HepG2 (cell line): ENCODE measurements around the gene TRAPPC5. TPM values are rescaled to one million over a fixed set of nuclear protein-coding genes. Genes with fewer than 3 reads are reported as not detected.

Source experiments
- ATAC-seq: fragments of 200-7000 bp; cut with Tn5 transposase; 3 replicates; pipeline ENCODE4 v1.9.1; 2020; ENCODE audit warnings: mild to moderate bottlenecking, moderate library complexity
- BruUV-seq: library from RNA; stranded (reverse); fragments of 400-500 nt; replicated peaks from 2 replicates; lab custom pipeline; 2021; lab: Mats Ljungman, UMichigan
- CTCF ChIA-PET: fragments of 300-600 bp; formaldehyde crosslinking; extraction: SDS; loops from one replicate; lab custom pipeline; 2021; ENCODE audit warnings: low total read pairs, inconsistent platforms, low intra/inter-chr PET ratio; lab: Yijun Ruan, JAX
- POLR2A ChIA-PET: fragments of 350-600 bp; sonication (Branson Sonifier 250); formaldehyde crosslinking; loops from one replicate; lab custom pipeline; 2020; ENCODE audit warnings: antibody characterized with exemption, inconsistent platforms; lab: Yijun Ruan, JAX
- DNase-seq: peaks from one replicate; pipeline ENCODE4 v3.0.0-alpha.2; 2015; ENCODE audit warnings: low spot score
- FAIRE-seq: peaks from 3 replicates; lab custom pipeline; 2011; peaks lifted over from hg19 to GRCh38; lab: Jason Lieb, UNC
- H2AFZ ChIP-seq: one replicate; pipeline ENCODE4 v1.6.1; 2011; ENCODE audit warnings: low read length, inconsistent platforms
- H3K27ac ChIP-seq: fragments of 300-600 bp; 3 replicates; pipeline ENCODE4 v1.8.0; 2011; ENCODE audit warnings: mixed run types, mild to moderate bottlenecking, mixed read lengths, low read length, inconsistent platforms; ENCODE audit not compliant: insufficient read depth; ENCODE audit errors: extremely low read length
- H3K27me3 ChIP-seq, 2 experiments: fragments of 200-600 bp in 1 of 2; 2 replicates in 1 of 2; 3 replicates in 1 of 2; pipeline versions ENCODE4 v1.6.0 to v1.8.0; 2011; ENCODE audit warnings: low read length in 2 of 2, mild to moderate bottlenecking in 2 of 2, moderate library complexity in 2 of 2, inconsistent platforms in 1 of 2; ENCODE audit not compliant: insufficient read depth in 2 of 2, control insufficient read depth in 1 of 2
- H3K36me3 ChIP-seq, 2 experiments: fragments of 200-600 bp in 1 of 2; replicated peaks in 1 of 2; 2 replicates in 1 of 2; 3 replicates in 1 of 2; pipeline versions ENCODE4 v1.5.1 to v1.8.0; 2011; ENCODE audit warnings: low read length in 2 of 2, inconsistent platforms in 1 of 2; ENCODE audit not compliant: insufficient read depth in 2 of 2, control insufficient read depth in 1 of 2
- H3K4me1 ChIP-seq: 2 replicates; pipeline ENCODE4 v1.5.1; 2012; ENCODE audit warnings: low read length, inconsistent platforms; ENCODE audit not compliant: insufficient read depth
- H3K4me2 ChIP-seq: 2 replicates; pipeline ENCODE4 v1.6.0; 2011; ENCODE audit warnings: low read depth, low read length, inconsistent platforms
- H3K4me3 ChIP-seq, 3 experiments: fragments of 200-600 bp in 1 of 3; sonication (generic), shearing (Covaris generic) in 1 of 3; replicated peaks in 1 of 3; 2 replicates each; pipeline ENCODE4 v1.5.1; 2011 to 2016; ENCODE audit warnings: low read length in 3 of 3, inconsistent platforms in 2 of 3, low read depth in 2 of 3, mild to moderate bottlenecking in 2 of 3, control low read depth in 1 of 3, mixed read lengths in 1 of 3; ENCODE audit not compliant: insufficient read depth in 1 of 3
- H3K79me2 ChIP-seq: one replicate; pipeline ENCODE4 v1.6.1; 2011; ENCODE audit warnings: low read length, inconsistent platforms; ENCODE audit not compliant: insufficient read depth
- H3K9ac ChIP-seq: 2 replicates; pipeline ENCODE4 v1.6.0; 2011; ENCODE audit warnings: mild to moderate bottlenecking, low read depth, low read length, inconsistent platforms; ENCODE audit not compliant: insufficient read depth
- H3K9me3 ChIP-seq: 2 replicates; pipeline ENCODE4 v1.5.1; 2012; ENCODE audit warnings: mild to moderate bottlenecking, low read length
- H4K20me1 ChIP-seq: 2 replicates; pipeline ENCODE4 v1.6.0; 2011; ENCODE audit warnings: inconsistent platforms, mild to moderate bottlenecking, low read length, moderate library complexity; ENCODE audit not compliant: insufficient read depth
- ATF4 ChIP-seq, 2 experiments: fragments of 450-650 bp in 1 of 2; sonication (generic) in 1 of 2; formaldehyde crosslinking; IDR thresholded peaks; 2 replicates each; pipeline versions ENCODE4 v1.5.0 to v1.8.0; 2020 to 2022; ENCODE audit warnings: mild to moderate bottlenecking in 1 of 2, missing genetic modification reagents in 1 of 2
- HMGXB3 ChIP-seq: sonication (generic); formaldehyde crosslinking; IDR thresholded peaks from 2 replicates; pipeline ENCODE4 v1.4.0; 2020; ENCODE audit warnings: missing genetic modification reagents, borderline replicate concordance
- HNF4G ChIP-seq, 2 experiments: sonication (generic) in 1 of 2; formaldehyde crosslinking in 1 of 2; IDR thresholded peaks; 2 replicates each; pipeline versions ENCODE4 v1.4.0 to v1.6.1; 2011 to 2020; ENCODE audit warnings: borderline replicate concordance in 2 of 2, low read depth in 2 of 2, mild to moderate bottlenecking in 2 of 2, low read length in 1 of 2, missing genetic modification reagents in 1 of 2, moderate library complexity in 1 of 2
- ISL2 ChIP-seq: sonication (generic); formaldehyde crosslinking; IDR thresholded peaks from 2 replicates; pipeline ENCODE4 v1.5.0; 2020; ENCODE audit warnings: missing genetic modification reagents
- MIER3 ChIP-seq: IDR thresholded peaks from 2 replicates; pipeline ENCODE4 v1.6.1; 2016; ENCODE audit warnings: missing compliant biosample characterization, borderline replicate concordance
- SRY ChIP-seq: sonication (generic); formaldehyde crosslinking; IDR thresholded peaks from 2 replicates; pipeline ENCODE4 v1.8.0; 2022; ENCODE audit warnings: mild to moderate bottlenecking, missing genetic modification reagents
- TFAP4 ChIP-seq: sonication (generic); IDR thresholded peaks from 2 replicates; pipeline ENCODE4 v1.6.1; 2016; ENCODE audit warnings: low read depth, borderline replicate concordance
- ZNF224 ChIP-seq: sonication (generic); formaldehyde crosslinking; IDR thresholded peaks from 2 replicates; pipeline ENCODE4 v1.5.0; 2020; ENCODE audit warnings: mild to moderate bottlenecking, missing genetic modification reagents
- ZNF264 ChIP-seq: sonication (generic); formaldehyde crosslinking; IDR thresholded peaks from 2 replicates; pipeline ENCODE4 v1.4.0; 2020; ENCODE audit warnings: missing genetic modification reagents
- ZNF30 ChIP-seq: sonication (generic); formaldehyde crosslinking; IDR thresholded peaks from 2 replicates; pipeline ENCODE4 v1.5.0; 2020; ENCODE audit warnings: mild to moderate bottlenecking, missing genetic modification reagents
- ZNF468 ChIP-seq: sonication (generic); formaldehyde crosslinking; IDR thresholded peaks from 2 replicates; pipeline ENCODE4 v1.8.0; 2022; ENCODE audit warnings: mild to moderate bottlenecking, moderate library complexity, missing genetic modification reagents
- ZNF580 ChIP-seq: IDR thresholded peaks from 2 replicates; pipeline ENCODE4 v1.6.1; 2016; ENCODE audit warnings: low read depth, borderline replicate concordance
- WGBS: methylation state at CpG from one replicate; pipeline ENCODE4 v1.1.6; 2017; ENCODE audit warnings: low lambda C conversion rate; 5-methylcytosine and 5-hydroxymethylcytosine counted together
- in situ Hi-C: cut with HindIII; loops from 2 replicates; pipeline ENCODE4 v1.10.0; 2017; ENCODE audit warnings: low pct_unique_long_range_greater_than_20kb; ENCODE audit not compliant: extremely low pct_ligation_motif_present
- intact Hi-C: fragments of 100-400 bp; cut with micrococcal nuclease; formaldehyde crosslinking; loops from one replicate; pipeline ENCODE4 v1.10.0; 2022; ENCODE audit not compliant: unreplicated experiment
- polyA plus RNA-seq, 8 experiments: library from polyadenylated mRNA; depleted of rRNA in 3 of 8; stranded (reverse) in 7 of 8; unstranded in 1 of 8; fragments of >200 nt; fragmentation: Illumina TruSeq in 4 of 8; extraction: Trizol in 4 of 8; gene quantifications; 2 replicates each; pipeline versions ENCODE4 v1.2.1 to v1.2.3, GENCODE V29; 2011 to 2016; ENCODE audit warnings: low read depth in 4 of 8, missing spikeins in 1 of 8, mixed read lengths in 1 of 8; ENCODE audit not compliant: insufficient read depth in 1 of 8
- total RNA-seq, 5 experiments: library from RNA; depleted of rRNA; stranded (reverse); fragments of >200 nt; fragmentation: Illumina TruSeq; extraction: Trizol; gene quantifications; 2 replicates each; pipeline ENCODE4 v1.2.3, GENCODE V29; 2016; ENCODE audit warnings: low read depth in 1 of 5

The TRAPPC5 gene
- total and polyA plus RNA-seq, 2 of the 13 experiments (the other 11 are each of a cell fraction or from before 2014, with no cell fraction given), result 38.5 to 78.7 TPM

GRCh38 chr19:7716762-7717161, 36.1 kb downstream of the TRAPPC5 start:
- 0% methylated on average over 1 of the region's 1 CpG for WGBS
- DNase-seq, result no peak
- no peak overlapping the region for H3K4me3 ChIP-seq
- H3K9me3 ChIP-seq, result no peaks in the 10 kb centered on the region
- ChIA-PET POLR2A (no interaction called here), CTCF (no interaction called here)
- no peak for ATAC-seq
- no peak overlapping the region for H3K9ac ChIP-seq
- in situ Hi-C loops, result no loop called here
- no peak overlapping the region for H3K4me2 ChIP-seq
- no peaks in the 10 kb centered on the region; a peak in 1 of 5 replicates for H3K27me3 ChIP-seq
- FAIRE-seq, result no peak
- intact Hi-C loops, result no loop called here
- no peak for TF ChIP-seq HNF4G (IDR thresholded peaks at IDR 0.05; ENCODE audit: borderline replicate concordance, low read depth, low read length)
- no peak for TF ChIP-seq HNF4G (CRISPR knock-in tag; IDR thresholded peaks at IDR 0.05; ENCODE audit: borderline replicate concordance, low read depth)
- TF ChIP-seq ZNF264 (CRISPR knock-in tag), result peak; percentile 94
- TF ChIP-seq SRY, result no peak
- no peak overlapping the region for H3K27ac ChIP-seq
- H4K20me1 ChIP-seq, result no peaks in the 10 kb centered on the region
- H3K79me2 ChIP-seq, result no peaks in the 10 kb centered on the region
- H3K36me3 ChIP-seq, result no peaks in the 10 kb centered on the region
- H3K4me1 ChIP-seq, result no peaks in the 10 kb centered on the region
- no TSS peak for BruUV-seq
- H2AFZ ChIP-seq, result no peak overlapping the region

- ATAC-seq, result no peak
- H3K79me2 ChIP-seq, result no peaks in the 10 kb centered on the region
- H3K36me3 ChIP-seq, result no peaks in the 10 kb centered on the region
- BruUV-seq, result no TSS peak
- no peaks in the 10 kb centered on the region for H4K20me1 ChIP-seq
- intact Hi-C loops (no loop called here), in situ Hi-C loops (no loop called here)
- no peaks in the 10 kb centered on the region for H3K4me1 ChIP-seq
- no peak overlapping the region for H3K4me3 ChIP-seq
- no peak overlapping the region for H3K9ac ChIP-seq
- FAIRE-seq, result no peak
- H3K9me3 ChIP-seq, result no peaks in the 10 kb centered on the region
- H3K27me3 ChIP-seq, result peaks cover 0 to 2% of the 10 kb centered on the region in 2 experiments; a peak in 1 of 5 replicates
- H3K4me2 ChIP-seq, result no peak overlapping the region
- H2AFZ ChIP-seq, result no peak overlapping the region
- ChIA-PET POLR2A (no interaction called here), CTCF (no interaction called here)
- DNase-seq, result no peak
- WGBS, result 0% methylated on average over 7 of the region's 8 CpGs
- no peak overlapping the region for H3K27ac ChIP-seq
- TF ChIP-seq ATF4 (CRISPR knock-in tag; IDR thresholded peaks at IDR 0.05), result no peak
- TF ChIP-seq ZNF580 (CRISPR knock-in tag), result no peak
- TF ChIP-seq TFAP4, result no peak
- TF ChIP-seq HMGXB3 (CRISPR knock-in tag), result no peak
- TF ChIP-seq ZNF468, result no peak
- TF ChIP-seq ISL2 (CRISPR knock-in tag), result no peak
- no peak for TF ChIP-seq ZNF224 (CRISPR knock-in tag)
- no peak for TF ChIP-seq MIER3 (CRISPR knock-in tag)
- TF ChIP-seq ZNF30 (CRISPR knock-in tag), result no peak
Measured at GRCh38 chr19:7718668-7719067, 38.0 kb downstream of the TRAPPC5 start.
